IMR-90 (cell line): ENCODE data around the gene RTN1. TPM values are rescaled to one million over a fixed set of nuclear protein-coding genes. Genes with fewer than 3 reads are reported as not detected.
A peak's percentile ranks its signal among the peaks of the same experiment; 100 is the strongest.

Experiments
- ATAC-seq: fragments of 200-7000 bp; cut with Tn5 transposase; 2 replicates; pipeline ENCODE4 v1.9.1; 2020; ENCODE audit warnings: low read depth, mild to moderate bottlenecking, moderate library complexity
- BruUV-seq: library from RNA; stranded (reverse); fragments of 400-500 nt; replicated peaks from 2 replicates; lab custom pipeline; 2021; lab: Mats Ljungman, UMichigan
- CTCF ChIA-PET: fragments of 300-600 bp; formaldehyde crosslinking; extraction: SDS; loops from one replicate; lab custom pipeline; 2021; ENCODE audit warnings: antibody characterized with exemption; lab: Yijun Ruan, JAX
- POLR2A ChIA-PET: fragments of 300-600 bp; sonication (Branson Sonifier 250); formaldehyde crosslinking; loops from one replicate; lab custom pipeline; 2022; ENCODE audit warnings: antibody characterized with exemption; ENCODE audit not compliant: unreplicated experiment; lab: Charles Lee
- DNase-seq: peaks from one replicate; pipeline ENCODE4 v3.0.0; 2013
- H2AFZ ChIP-seq: replicated peaks from 2 replicates; pipeline ENCODE3; 2013; ENCODE audit warnings: low read length, mild to moderate bottlenecking; ENCODE audit not compliant: poor library complexity
- H2AK5ac ChIP-seq: 2 replicates; pipeline ENCODE4 v1.6.1; 2013; ENCODE audit warnings: low read depth, low read length, inconsistent platforms
- H2AK9ac ChIP-seq: replicated peaks from 2 replicates; pipeline ENCODE3; 2013; ENCODE audit warnings: mild to moderate bottlenecking, low read depth, low read length, moderate library complexity; ENCODE audit not compliant: poor library complexity
- H2BK120ac ChIP-seq: 2 replicates; pipeline ENCODE4 v1.6.1; 2013; ENCODE audit warnings: low read depth, low read length, inconsistent platforms
- H2BK15ac ChIP-seq: 3 replicates; pipeline ENCODE4 v1.6.1; 2013; ENCODE audit warnings: low read depth, low read length, inconsistent platforms
- H2BK20ac ChIP-seq: 2 replicates; pipeline ENCODE4 v1.6.1; 2013; ENCODE audit warnings: low read depth, mild to moderate bottlenecking, inconsistent platforms, low read length, moderate library complexity
- H2BK5ac ChIP-seq: 2 replicates; pipeline ENCODE4 v1.6.1; 2013; ENCODE audit warnings: mild to moderate bottlenecking, low read depth, low read length, inconsistent platforms; ENCODE audit not compliant: poor library complexity, severe bottlenecking
- H3K14ac ChIP-seq: replicated peaks from 2 replicates; pipeline ENCODE4 v1.6.1; 2013; ENCODE audit warnings: low read depth, low read length, inconsistent platforms
- H3K18ac ChIP-seq: 2 replicates; pipeline ENCODE4 v1.6.1; 2013; ENCODE audit warnings: low read depth, low read length, control low read depth
- H3K23ac ChIP-seq: 2 replicates; pipeline ENCODE4 v1.6.1; 2013; ENCODE audit warnings: low read depth, low read length, inconsistent platforms
- H3K27ac ChIP-seq: 2 replicates; pipeline ENCODE4 v1.5.1; 2013; ENCODE audit warnings: mild to moderate bottlenecking, control low read depth, low read length; ENCODE audit not compliant: insufficient read depth
- H3K27me3 ChIP-seq: 2 replicates; pipeline ENCODE4 v1.6.1; 2013; ENCODE audit warnings: low read length; ENCODE audit not compliant: control insufficient read depth, insufficient read depth
- H3K36me3 ChIP-seq: 2 replicates; pipeline ENCODE4 v1.6.1; 2013; ENCODE audit warnings: low read length, mixed read lengths; ENCODE audit not compliant: control insufficient read depth, insufficient read depth
- H3K4ac ChIP-seq: 2 replicates; pipeline ENCODE4 v1.6.1; 2013; ENCODE audit warnings: low read depth, low read length, inconsistent platforms
- H3K4me1 ChIP-seq: 2 replicates; pipeline ENCODE4 v1.6.1; 2013; ENCODE audit warnings: low read length, mixed read lengths; ENCODE audit not compliant: control insufficient read depth, insufficient read depth
- H3K4me2 ChIP-seq: 2 replicates; pipeline ENCODE4 v1.6.1; 2013; ENCODE audit warnings: low read depth, mild to moderate bottlenecking, control low read depth, low read length, moderate library complexity
- H3K4me3 ChIP-seq: 2 replicates; pipeline ENCODE4 v1.5.1; 2013; ENCODE audit warnings: low read depth, mild to moderate bottlenecking, control low read depth, low read length, moderate library complexity; ENCODE audit not compliant: insufficient read depth
- H3K56ac ChIP-seq: 2 replicates; pipeline ENCODE4 v1.6.1; 2013; ENCODE audit warnings: low read length, inconsistent platforms; ENCODE audit not compliant: insufficient read depth; ENCODE audit errors: extremely low read depth
- H3K79me1 ChIP-seq, 2 experiments: 2 replicates each; pipeline ENCODE4 v1.6.1; 2013; ENCODE audit warnings: low read length in 2 of 2, inconsistent platforms in 1 of 2, low read depth in 1 of 2
- H3K9ac ChIP-seq: 2 replicates; pipeline ENCODE4 v1.6.1; 2013; ENCODE audit warnings: low read depth, low read length, control low read depth
- H3K9me1 ChIP-seq: 2 replicates; pipeline ENCODE4 v1.6.1; 2013; ENCODE audit warnings: low read length, inconsistent platforms; ENCODE audit not compliant: insufficient read depth
- H3K9me3 ChIP-seq: 2 replicates; pipeline ENCODE4 v1.6.1; 2013; ENCODE audit warnings: low read length; ENCODE audit not compliant: control insufficient read depth, insufficient read depth
- H4K20me1 ChIP-seq: 2 replicates; pipeline ENCODE4 v1.6.1; 2013; ENCODE audit warnings: low read length, inconsistent platforms; ENCODE audit not compliant: insufficient read depth
- H4K5ac ChIP-seq: 2 replicates; pipeline ENCODE4 v1.6.1; 2013; ENCODE audit warnings: mild to moderate bottlenecking, low read depth, low read length, control low read depth
- H4K8ac ChIP-seq, 2 experiments: 2 replicates each; pipeline ENCODE4 v1.6.1; 2013; ENCODE audit warnings: low read depth in 2 of 2, low read length in 2 of 2, control low read depth in 1 of 2, inconsistent platforms in 1 of 2
- H4K91ac ChIP-seq: 2 replicates; pipeline ENCODE4 v1.6.1; 2013; ENCODE audit warnings: low read depth, low read length, inconsistent platforms; ENCODE audit not compliant: insufficient read depth
- FOS ChIP-seq: fragments of 150-350 bp; IDR thresholded peaks from 2 replicates; pipeline ENCODE4 v1.6.1; 2016; ENCODE audit warnings: low read depth, low read length
- MXI1 ChIP-seq: IDR thresholded peaks from 2 replicates; pipeline ENCODE4 v1.6.1; 2012; ENCODE audit warnings: low read depth, mild to moderate bottlenecking, low read length, moderate library complexity, borderline replicate concordance
- RFX5 ChIP-seq: IDR thresholded peaks from 2 replicates; pipeline ENCODE4 v1.8.0; 2012; ENCODE audit warnings: low read depth, mild to moderate bottlenecking, low read length, moderate library complexity
- WGBS, 2 experiments: methylation state at CpG; one replicate each; pipeline versions ENCODE4 v1.1.5 to v1.1.7; 2013; ENCODE audit warnings: missing lambda C conversion rate in 2 of 2; ENCODE audit not compliant: insufficient read length in 1 of 2; ENCODE audit errors: extremely low coverage in 2 of 2; 5-methylcytosine and 5-hydroxymethylcytosine counted together
- dilution Hi-C: fragments of 300-500 bp; cut with HindIII; formaldehyde crosslinking; loops from one replicate; pipeline ENCODE4 v1.14.3; 2018; ENCODE audit warnings: low sequenced_read_pairs; ENCODE audit not compliant: unreplicated experiment
- in situ Hi-C: fragments of 300-500 bp; cut with MboI; formaldehyde crosslinking; loops from 3 replicates; pipeline ENCODE4 v1.14.3; 2019; ENCODE audit warnings: low sequenced_read_pairs, inconsistent platforms, mixed read lengths
- intact Hi-C: fragments of 100-400 bp; cut with micrococcal nuclease; formaldehyde crosslinking; loops from 2 replicates; pipeline ENCODE4 v1.10.0; 2022
- polyA plus RNA-seq, 3 experiments: library from polyadenylated mRNA; depleted of rRNA; stranded (reverse); fragments of >200 nt; gene quantifications; 2 replicates each; pipeline ENCODE4 v1.2.3, GENCODE V29; 2012; ENCODE audit warnings: low replicate concordance in 1 of 3
- total RNA-seq: library from RNA; depleted of rRNA; stranded (reverse); fragments of >200 nt; gene quantifications from 2 replicates; pipeline ENCODE4 v1.2.3, GENCODE V29; 2012

RTN1 gene
- total and polyA plus RNA-seq, 2 of the 4 experiments (the other 2 are of a cell fraction) = 0.18 to 0.46 TPM

- Histone ChIP-seq H3K4me3 (no peak overlapping the region), H3K4ac (no peak overlapping the region), H3K14ac (no peak overlapping the region), H3K56ac (no peak overlapping the region), H3K9me1 (no peaks in the 10 kb centered on the region), H2BK20ac (no peak overlapping the region), H2AK9ac (no peak overlapping the region), H3K23ac (no peak overlapping the region), H3K9me3 (no peaks in the 10 kb centered on the region), H4K8ac (no peak overlapping the region), H3K27me3 (no peaks in the 10 kb centered on the region), H3K36me3 (no peaks in the 10 kb centered on the region), H3K18ac (no peak overlapping the region), H3K79me1 (no peaks in the 10 kb centered on the region), H4K5ac (no peak overlapping the region), H3K9ac (no peak overlapping the region), H3K27ac (no peak overlapping the region), H3K4me1 (no peaks in the 10 kb centered on the region), H4K20me1 (no peaks in the 10 kb centered on the region), H3K4me2 (no peak overlapping the region), H2AK5ac (no peak overlapping the region), H2BK5ac (no peak overlapping the region), H4K91ac (no peak overlapping the region), H2BK15ac (no peak overlapping the region), H2AFZ (no peak overlapping the region), H2BK120ac (no peak overlapping the region)
- intact Hi-C loops (no loop called here), dilution Hi-C loops (no loop called here), in situ Hi-C loops (no loop called here)
- DNase-seq (peak; percentile 8), ATAC-seq (peak; percentile 57; the same call in 1 of the 2 replicates)
- TF ChIP-seq RFX5 (no peak), FOS (no peak), MXI1 (no peak)
- ChIA-PET POLR2A (no interaction called here), CTCF (interaction anchor here (1.0 kb wide), 1 partner anchor 15 kb away, joined by 5 read pairs; no protein-coding TSS in a partner anchor)
- WGBS, 2 experiments = no CpG with 5 or more reads among the region's 2 CpGs
- no TSS peak for BruUV-seq
These were observed 99.0 kb downstream of the RTN1 start for GRCh38 chr14:59771577-59771976.
